ENCODE measurements around the gene SH3BP2. TPM values are rescaled to one million over a fixed set of nuclear protein-coding genes. Genes with fewer than 3 reads are reported as not detected.

SH3BP2 gene
- total RNA-seq, 1 donor from 2014 or later = 39.1 TPM

- TF ChIP-seq CTCF (conservative IDR thresholded peaks at IDR 0.05) = no peak
- Mint-ChIP-seq H3K4me3 (peak overlapping the region; percentile 32), H3K36me3 (ENCODE audit: low read depth) (no peaks in the 10 kb centered on the region), H3K4me1 (peaks cover 33% of the 10 kb centered on the region), H3K27me3 (ENCODE audit: low read depth) (no peaks in the 10 kb centered on the region), H3K27ac (ENCODE audit: unreplicated experiment) (no peak overlapping the region), H3K9me3 (no peaks in the 10 kb centered on the region)
- peak; percentile 66 for DNase-seq (ENCODE audit: low read depth, low spot score)
These were observed 16.8 kb downstream of the SH3BP2 start for GRCh38 chr4:2809610-2810180.

- Mint-ChIP-seq H3K4me1 (peaks cover 33% of the 10 kb centered on the region), H3K27ac (ENCODE audit: unreplicated experiment) (peak overlapping the region; percentile 81), H3K4me3 (no peak overlapping the region), H3K27me3 (ENCODE audit: low read depth) (no peaks in the 10 kb centered on the region), H3K36me3 (ENCODE audit: low read depth) (peaks cover under 1% of the 10 kb centered on the region), H3K9me3 (no peaks in the 10 kb centered on the region)
- DNase-seq (ENCODE audit: low read depth, low spot score) = no peak
- no peak for TF ChIP-seq CTCF (conservative IDR thresholded peaks at IDR 0.05)
These were observed 17.5 kb downstream of the SH3BP2 start for GRCh38 chr4:2810388-2810787.

GRCh38 chr4:2811830-2812611, 19.1 kb downstream of the SH3BP2 start:
- H3K4me3 Mint-ChIP-seq = peak overlapping the region; percentile 62
- no peaks in the 10 kb centered on the region for H3K27me3 Mint-ChIP-seq (ENCODE audit: low read depth)
- peaks cover 8% of the 10 kb centered on the region for H3K9me3 Mint-ChIP-seq
- no peak for TF ChIP-seq CTCF (conservative IDR thresholded peaks at IDR 0.05)
- peak overlapping the region; percentile 89 for H3K27ac Mint-ChIP-seq (ENCODE audit: unreplicated experiment)
- H3K36me3 Mint-ChIP-seq (ENCODE audit: low read depth) = peaks cover 7% of the 10 kb centered on the region
- peaks cover 31% of the 10 kb centered on the region for H3K4me1 Mint-ChIP-seq
- peak; percentile 34 for DNase-seq (ENCODE audit: low read depth, low spot score)

- Mint-ChIP-seq H3K27ac (ENCODE audit: unreplicated experiment) (no peak overlapping the region), H3K9me3 (peaks cover 9% of the 10 kb centered on the region), H3K27me3 (ENCODE audit: low read depth) (no peaks in the 10 kb centered on the region), H3K4me1 (peaks cover 30% of the 10 kb centered on the region), H3K36me3 (ENCODE audit: low read depth) (peaks cover 7% of the 10 kb centered on the region), H3K4me3 (peak overlapping the region; percentile 15)
- no peak for TF ChIP-seq CTCF (conservative IDR thresholded peaks at IDR 0.05)
- no peak for DNase-seq (ENCODE audit: low read depth, low spot score)
These were observed 19.9 kb downstream of the SH3BP2 start for GRCh38 chr4:2812612-2813354.

- Mint-ChIP-seq H3K4me3 (no peak overlapping the region), H3K27me3 (ENCODE audit: low read depth) (no peaks in the 10 kb centered on the region), H3K36me3 (ENCODE audit: low read depth) (peaks cover 7% of the 10 kb centered on the region), H3K9me3 (peaks cover 9% of the 10 kb centered on the region), H3K27ac (ENCODE audit: unreplicated experiment) (no peak overlapping the region), H3K4me1 (peaks cover 30% of the 10 kb centered on the region)
- TF ChIP-seq CTCF (conservative IDR thresholded peaks at IDR 0.05) = no peak
- DNase-seq (ENCODE audit: low read depth, low spot score) = no peak
These were observed 20.8 kb downstream of the SH3BP2 start for GRCh38 chr4:2813446-2814405.
